Hematopoietic multipotent progenitor cell (in vitro differentiated cells): Measurements from ENCODE around the gene RAB40AL. TPM values are rescaled to one million over a fixed set of nuclear protein-coding genes. Genes with fewer than 3 reads are reported as not detected.

Source experiments
- DNase-seq, 3 donors: peaks; one replicate each; pipeline ENCODE4 v3.0.0-alpha.2; 2011 to 2015; ENCODE audit warnings: low read depth in 2 of 3, low spot score in 2 of 3
- total RNA-seq: library from RNA; depleted of rRNA; stranded (reverse); fragments of >200 nt; gene quantifications from one replicate; pipeline ENCODE4 v1.2.3, GENCODE V29; 2012

RAB40AL gene
- total RNA-seq, 1 donor, result 1.3 TPM

- DNase-seq, result no peak
These were observed 41.5 kb downstream of the RAB40AL start for GRCh38 chrX:102978594-102978993.

- no peak for DNase-seq
These were observed 42.5 kb downstream of the RAB40AL start for GRCh38 chrX:102979536-102979935.

GRCh38 chrX:102983205-102983604, 46.1 kb downstream of the RAB40AL start:
- no peak for DNase-seq

- DNase-seq, result peak in 2 of 3 donors; percentile 36 to 79
These were observed 48.1 kb downstream of the RAB40AL start for GRCh38 chrX:102985192-102985591.

Other genes with a start within 250 kb of the RAB40AL start
- 3.8 TPM for gene GPRASP2, start 224.8 kb upstream of the RAB40AL start, total RNA-seq
- 1.6 TPM for gene GPRASP3, start 216.5 kb upstream of the RAB40AL start, total RNA-seq
- gene BEX1, start 126.9 kb downstream of the RAB40AL start, total RNA-seq, result 10.0 TPM
- under 0.01 TPM for gene NXF3, start 155.9 kb downstream of the RAB40AL start, total RNA-seq